ENCODE data around the gene OR5T3.
"Not testable (repeated sequence)": the region's sequence is repeated elsewhere in the genome, so short reads cannot be mapped to it uniquely, and the experiment has no call there.

OR5T3 gene

DNA sequence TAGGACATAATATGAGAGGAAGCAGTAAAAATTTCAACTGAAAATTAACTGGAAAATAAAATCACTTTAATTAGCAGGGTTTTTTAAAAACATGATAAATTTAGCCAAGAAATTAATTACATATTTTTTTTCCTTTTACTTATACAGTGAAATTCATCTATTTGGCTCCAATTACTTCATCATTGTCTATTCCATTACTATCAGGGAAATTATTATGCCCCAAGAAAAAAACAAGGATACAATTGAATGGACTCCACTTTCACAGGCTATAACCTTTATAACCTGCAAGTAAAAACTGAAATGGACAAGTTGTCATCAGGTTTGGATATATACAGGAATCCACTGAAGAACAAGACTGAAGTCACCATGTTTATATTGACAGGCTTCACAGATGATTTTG is at the start of gene OR5T3:
TSS of gene OR5T3 (plus strand) at position 301 of the 400 bp plus-strand sequence. CDS start at position 301, 0 bp downstream.
- no peak for DNase-seq (ENCODE audit: low spot score)

- DNase-seq (ENCODE audit: low spot score): no peak
Observed at GRCh38 chr11:56207790-56208189, 44.3 kb upstream of the OR5T3 start.

GRCh38 chr11:56214537-56214936 is 37.5 kb upstream of the OR5T3 start:
- DNase-seq (ENCODE audit: low spot score): no peak

DNA sequence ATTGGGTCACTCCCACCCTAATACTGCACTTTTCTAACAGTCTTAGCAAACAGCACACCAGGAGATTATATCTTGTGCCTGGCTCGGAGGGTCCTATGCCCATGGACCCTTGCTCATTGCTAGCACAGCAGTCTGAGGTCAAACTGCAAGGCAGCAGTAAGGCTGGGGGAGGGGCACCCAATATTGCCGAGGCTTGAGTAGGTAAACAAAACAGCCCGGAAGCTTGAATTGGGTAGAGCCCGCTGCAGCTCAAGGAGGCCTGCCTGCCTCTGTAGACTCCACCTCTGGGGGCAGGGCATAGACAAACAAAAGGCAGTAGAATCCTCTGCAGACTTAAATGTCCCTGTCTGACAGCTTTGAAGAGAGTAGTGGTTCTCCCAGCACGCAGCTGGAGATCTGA is 32.3 kb upstream of the OR5T3 start:
- DNase-seq (ENCODE audit: low spot score): not testable (repeated sequence)

GRCh38 chr11:56234155-56234554 is 17.9 kb upstream of the OR5T3 start, which contains the start of gene OR5T2:
TSS of gene OR5T2 (minus strand) at chr11:56234255. CDS start at chr11:56233062, 1,193 bp downstream.
- no peak for DNase-seq (ENCODE audit: low spot score)

- no peak for DNase-seq (ENCODE audit: low spot score)
Observed at GRCh38 chr11:56271092-56271491, 19.0 kb downstream of the OR5T3 start.

- no peak for DNase-seq (ENCODE audit: low spot score)
Observed at GRCh38 chr11:56273854-56274253, 21.8 kb downstream of the OR5T3 start, which contains the start of gene OR5T1. TSS of gene OR5T1 (plus strand) at chr11:56274154. CDS start at chr11:56275639, 1,485 bp downstream.

GRCh38 chr11:56292154-56292553 is 40.1 kb downstream of the OR5T3 start, which contains the start of gene OR8H1:
TSS of gene OR8H1 (minus strand) at chr11:56292254. CDS start at chr11:56291062, 1,192 bp downstream.
- DNase-seq (ENCODE audit: low spot score): no peak

DNA sequence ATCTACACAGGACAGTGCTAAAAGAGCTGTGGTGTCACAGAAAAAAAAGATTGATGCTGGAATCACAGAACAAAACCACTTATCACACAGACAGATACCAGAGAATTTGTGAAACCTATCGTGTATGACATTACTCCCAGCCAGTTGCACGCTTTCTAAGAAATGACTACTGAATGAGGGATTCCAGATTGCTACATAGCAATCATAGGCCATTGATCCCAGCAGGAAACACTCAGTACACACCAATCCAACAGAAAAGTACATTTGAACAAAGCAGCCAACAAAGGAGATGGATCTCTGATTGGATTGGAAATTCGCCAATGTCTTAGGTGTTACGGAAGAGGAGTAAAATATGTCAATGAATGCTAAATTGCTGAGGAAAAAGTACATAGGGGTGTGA is 44.8 kb downstream of the OR5T3 start:
- no peak for DNase-seq (ENCODE audit: low spot score)
